Measurements from ENCODE around the gene SMAP1. TPM values are rescaled to one million over a fixed set of nuclear protein-coding genes. Genes with fewer than 3 reads are reported as not detected.

The SMAP1 gene
- 40.4 TPM for total RNA-seq (ENCODE audit: unreplicated experiment)
- long read RNA-seq, partial matches to known transcripts, result 13 of 21 reads
- long read RNA-seq, other reads (novel, unspliced or antisense), result 5 of 21 reads

DNA sequence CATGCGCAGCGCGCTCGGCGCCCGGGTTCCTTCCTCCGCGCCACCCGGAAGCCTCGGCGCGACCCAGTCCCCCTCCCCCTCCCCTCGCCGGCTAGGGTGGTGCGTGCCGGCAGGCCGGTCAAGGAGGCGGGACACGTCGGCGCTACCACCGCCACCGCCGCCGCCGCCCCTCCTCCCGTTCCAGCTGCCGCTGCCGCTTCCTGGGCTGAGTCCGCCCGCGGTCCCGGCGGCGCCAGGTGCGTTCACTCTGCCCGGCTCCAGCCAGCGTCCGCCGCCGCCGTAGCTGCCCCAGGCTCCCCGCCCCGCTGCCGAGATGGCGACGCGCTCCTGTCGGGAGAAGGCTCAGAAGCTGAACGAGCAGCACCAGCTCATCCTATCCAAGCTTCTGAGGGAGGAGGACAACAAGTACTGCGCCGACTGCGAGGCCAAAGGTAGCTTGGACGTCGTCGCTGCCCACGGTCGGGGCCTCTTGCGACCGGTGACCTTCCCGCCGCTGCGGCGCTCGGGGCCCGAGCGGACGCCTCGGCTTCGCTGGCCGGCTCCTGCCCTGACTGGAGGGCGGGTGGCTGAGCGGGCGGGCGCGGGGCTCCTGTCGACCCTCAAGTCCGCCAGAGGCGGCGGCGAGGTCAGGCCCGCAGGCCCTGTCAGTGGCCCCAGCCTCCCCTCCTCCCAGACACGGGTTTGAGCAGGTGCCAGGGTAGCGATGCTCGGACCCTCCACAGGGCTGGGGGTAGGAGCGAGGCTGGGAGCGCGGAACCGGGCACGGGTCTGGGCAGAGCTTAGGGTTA is at the start of gene SMAP1:
SMAP1 (plus strand) TSS at position 173 of the 788 bp plus-strand sequence; CDS start at position 314, 141 bp downstream.
- peaks cover 44% of the 10 kb centered on the region for H3K4me1 Mint-ChIP-seq (ENCODE audit: unreplicated experiment)

DNA sequence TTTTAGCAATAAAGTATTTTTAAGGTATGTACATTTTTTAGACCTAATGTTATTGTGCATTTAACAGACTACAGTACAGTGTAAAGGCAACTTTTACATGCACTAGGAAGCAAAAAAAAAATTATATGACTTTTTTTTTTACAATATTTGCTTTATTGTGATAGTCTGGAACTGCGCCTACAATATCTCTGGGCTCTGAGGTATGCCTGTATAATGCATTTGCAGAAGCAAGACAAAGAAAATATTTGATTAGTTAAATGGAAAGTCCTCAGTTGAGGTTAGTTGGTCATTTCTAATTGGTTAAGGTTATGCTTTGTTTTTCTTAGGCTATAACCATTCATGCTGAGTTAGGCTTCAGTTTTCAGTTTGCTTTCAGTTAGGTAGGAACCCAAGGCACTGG is 46.9 kb upstream of the SMAP1 start:
- TF ChIP-seq, protein P1, sequence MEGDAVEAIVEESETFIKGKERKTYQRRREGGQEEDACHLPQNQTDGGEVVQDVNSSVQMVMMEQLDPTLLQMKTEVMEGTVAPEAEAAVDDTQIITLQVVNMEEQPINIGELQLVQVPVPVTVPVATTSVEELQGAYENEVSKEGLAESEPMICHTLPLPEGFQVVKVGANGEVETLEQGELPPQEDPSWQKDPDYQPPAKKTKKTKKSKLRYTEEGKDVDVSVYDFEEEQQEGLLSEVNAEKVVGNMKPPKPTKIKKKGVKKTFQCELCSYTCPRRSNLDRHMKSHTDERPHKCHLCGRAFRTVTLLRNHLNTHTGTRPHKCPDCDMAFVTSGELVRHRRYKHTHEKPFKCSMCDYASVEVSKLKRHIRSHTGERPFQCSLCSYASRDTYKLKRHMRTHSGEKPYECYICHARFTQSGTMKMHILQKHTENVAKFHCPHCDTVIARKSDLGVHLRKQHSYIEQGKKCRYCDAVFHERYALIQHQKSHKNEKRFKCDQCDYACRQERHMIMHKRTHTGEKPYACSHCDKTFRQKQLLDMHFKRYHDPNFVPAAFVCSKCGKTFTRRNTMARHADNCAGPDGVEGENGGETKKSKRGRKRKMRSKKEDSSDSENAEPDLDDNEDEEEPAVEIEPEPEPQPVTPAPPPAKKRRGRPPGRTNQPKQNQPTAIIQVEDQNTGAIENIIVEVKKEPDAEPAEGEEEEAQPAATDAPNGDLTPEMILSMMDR (IDR thresholded peaks at IDR 0.05; ENCODE audit: unreplicated experiment), result no peak
- H3K4me3 Mint-ChIP-seq (ENCODE audit: unreplicated experiment), result no peak overlapping the region
- H3K36me3 Mint-ChIP-seq (ENCODE audit: low read depth, unreplicated experiment), result no peaks in the 10 kb centered on the region
- DNase-seq (ENCODE audit: low spot score), result no peak
- H3K27me3 Mint-ChIP-seq (ENCODE audit: unreplicated experiment), result peaks cover 2% of the 10 kb centered on the region
- no peaks in the 10 kb centered on the region for H3K9me3 Mint-ChIP-seq (ENCODE audit: unreplicated experiment)
- H3K27ac Mint-ChIP-seq (ENCODE audit: unreplicated experiment), result no peak overlapping the region
- H3K4me1 Mint-ChIP-seq (ENCODE audit: unreplicated experiment), result no peaks in the 10 kb centered on the region

More for the DNA sequence above, at the start of gene SMAP1:
- Mint-ChIP-seq H3K4me3 (ENCODE audit: unreplicated experiment) (peak within 1 kb of the TSS; percentile 93), H3K27ac (ENCODE audit: unreplicated experiment) (peak within 1 kb of the TSS; percentile 77), H3K36me3 (ENCODE audit: low read depth, unreplicated experiment) (peaks cover 7% of the 10 kb centered on the region), H3K27me3 (ENCODE audit: unreplicated experiment) (peaks cover 11% of the 10 kb centered on the region), H3K9me3 (ENCODE audit: unreplicated experiment) (no peaks in the 10 kb centered on the region)
- DNase-seq (ENCODE audit: low spot score), result peak; percentile 92
- TF ChIP-seq, protein P1 (IDR thresholded peaks at IDR 0.05; ENCODE audit: unreplicated experiment), result no peak

GRCh38 chr6:70622461-70622860 is 45.2 kb upstream of the SMAP1 start:
- Mint-ChIP-seq H3K4me1 (ENCODE audit: unreplicated experiment) (no peaks in the 10 kb centered on the region), H3K27me3 (ENCODE audit: unreplicated experiment) (peaks cover 2% of the 10 kb centered on the region), H3K27ac (ENCODE audit: unreplicated experiment) (no peak overlapping the region), H3K9me3 (ENCODE audit: unreplicated experiment) (no peaks in the 10 kb centered on the region), H3K36me3 (ENCODE audit: low read depth, unreplicated experiment) (no peaks in the 10 kb centered on the region), H3K4me3 (ENCODE audit: unreplicated experiment) (no peak overlapping the region)
- TF ChIP-seq, protein P1 (IDR thresholded peaks at IDR 0.05; ENCODE audit: unreplicated experiment), result no peak
- no peak for DNase-seq (ENCODE audit: low spot score)

GRCh38 chr6:70625436-70625835 is 42.2 kb upstream of the SMAP1 start:
- H3K4me1 Mint-ChIP-seq (ENCODE audit: unreplicated experiment), result no peaks in the 10 kb centered on the region
- no peaks in the 10 kb centered on the region for H3K36me3 Mint-ChIP-seq (ENCODE audit: low read depth, unreplicated experiment)
- peaks cover 5% of the 10 kb centered on the region for H3K27me3 Mint-ChIP-seq (ENCODE audit: unreplicated experiment)
- DNase-seq (ENCODE audit: low spot score), result no peak
- no peak overlapping the region for H3K4me3 Mint-ChIP-seq (ENCODE audit: unreplicated experiment)
- TF ChIP-seq, protein P1 (IDR thresholded peaks at IDR 0.05; ENCODE audit: unreplicated experiment), result no peak
- no peak overlapping the region for H3K27ac Mint-ChIP-seq (ENCODE audit: unreplicated experiment)
- no peaks in the 10 kb centered on the region for H3K9me3 Mint-ChIP-seq (ENCODE audit: unreplicated experiment)
